ENCODE measurements around the gene S1PR1. TPM values are rescaled to one million over a fixed set of nuclear protein-coding genes. Genes with fewer than 3 reads are reported as not detected.

S1PR1 gene
- total RNA-seq, 1 donor from 2014 or later: 79.1 TPM

- peaks cover 7% of the 10 kb centered on the region for H3K27me3 Mint-ChIP-seq (ENCODE audit: unreplicated experiment)
- peak overlapping the region; percentile 52 for H3K27ac Mint-ChIP-seq (ENCODE audit: unreplicated experiment)
- no peak overlapping the region for H3K4me3 Mint-ChIP-seq (ENCODE audit: unreplicated experiment)
- H3K9me3 Mint-ChIP-seq (ENCODE audit: unreplicated experiment): no peaks in the 10 kb centered on the region
- peaks cover 39% of the 10 kb centered on the region for H3K4me1 Mint-ChIP-seq (ENCODE audit: unreplicated experiment)
- no peak for DNase-seq (ENCODE audit: low spot score)
- TF ChIP-seq, protein P1, sequence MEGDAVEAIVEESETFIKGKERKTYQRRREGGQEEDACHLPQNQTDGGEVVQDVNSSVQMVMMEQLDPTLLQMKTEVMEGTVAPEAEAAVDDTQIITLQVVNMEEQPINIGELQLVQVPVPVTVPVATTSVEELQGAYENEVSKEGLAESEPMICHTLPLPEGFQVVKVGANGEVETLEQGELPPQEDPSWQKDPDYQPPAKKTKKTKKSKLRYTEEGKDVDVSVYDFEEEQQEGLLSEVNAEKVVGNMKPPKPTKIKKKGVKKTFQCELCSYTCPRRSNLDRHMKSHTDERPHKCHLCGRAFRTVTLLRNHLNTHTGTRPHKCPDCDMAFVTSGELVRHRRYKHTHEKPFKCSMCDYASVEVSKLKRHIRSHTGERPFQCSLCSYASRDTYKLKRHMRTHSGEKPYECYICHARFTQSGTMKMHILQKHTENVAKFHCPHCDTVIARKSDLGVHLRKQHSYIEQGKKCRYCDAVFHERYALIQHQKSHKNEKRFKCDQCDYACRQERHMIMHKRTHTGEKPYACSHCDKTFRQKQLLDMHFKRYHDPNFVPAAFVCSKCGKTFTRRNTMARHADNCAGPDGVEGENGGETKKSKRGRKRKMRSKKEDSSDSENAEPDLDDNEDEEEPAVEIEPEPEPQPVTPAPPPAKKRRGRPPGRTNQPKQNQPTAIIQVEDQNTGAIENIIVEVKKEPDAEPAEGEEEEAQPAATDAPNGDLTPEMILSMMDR (IDR thresholded peaks at IDR 0.05; ENCODE audit: unreplicated experiment): no peak
- peaks cover 26% of the 10 kb centered on the region for H3K36me3 Mint-ChIP-seq (ENCODE audit: low read depth, unreplicated experiment)
Measured at GRCh38 chr1:101245246-101245927, 8.6 kb downstream of the S1PR1 start.

- Mint-ChIP-seq H3K4me1 (ENCODE audit: unreplicated experiment) (peaks cover 30% of the 10 kb centered on the region), H3K36me3 (ENCODE audit: low read depth, unreplicated experiment) (peaks cover 10% of the 10 kb centered on the region), H3K4me3 (ENCODE audit: unreplicated experiment) (no peak overlapping the region), H3K27ac (ENCODE audit: unreplicated experiment) (no peak overlapping the region), H3K9me3 (ENCODE audit: unreplicated experiment) (no peaks in the 10 kb centered on the region), H3K27me3 (ENCODE audit: unreplicated experiment) (no peaks in the 10 kb centered on the region)
- DNase-seq (ENCODE audit: low spot score): no peak
- TF ChIP-seq, protein P1 (IDR thresholded peaks at IDR 0.05; ENCODE audit: unreplicated experiment): no peak
Measured at GRCh38 chr1:101247404-101248287, 10.8 kb downstream of the S1PR1 start.

DNA sequence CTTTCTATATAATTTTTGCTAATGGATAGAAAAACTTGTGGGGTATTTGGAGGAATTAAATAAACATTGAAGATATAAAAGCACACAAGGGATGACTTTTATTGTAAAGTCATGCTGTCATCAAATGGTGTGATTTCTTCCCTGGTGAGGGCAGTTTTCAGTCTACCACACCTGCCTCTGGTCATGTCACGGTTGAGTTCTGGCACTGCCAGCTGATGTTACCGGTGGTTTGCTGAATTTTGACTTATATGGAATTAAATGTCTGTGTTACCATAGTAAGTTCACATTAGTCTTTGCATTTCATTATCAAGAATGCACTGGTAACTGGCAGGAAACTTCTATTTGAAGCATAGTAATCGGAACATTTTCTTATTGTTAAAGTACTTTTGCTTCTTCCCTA is 13.4 kb downstream of the S1PR1 start:
- Mint-ChIP-seq H3K27ac (ENCODE audit: unreplicated experiment) (peak overlapping the region; percentile 3), H3K27me3 (ENCODE audit: unreplicated experiment) (no peaks in the 10 kb centered on the region), H3K4me3 (ENCODE audit: unreplicated experiment) (no peak overlapping the region), H3K9me3 (ENCODE audit: unreplicated experiment) (no peaks in the 10 kb centered on the region), H3K4me1 (ENCODE audit: unreplicated experiment) (peaks cover 21% of the 10 kb centered on the region), H3K36me3 (ENCODE audit: low read depth, unreplicated experiment) (peaks cover 2% of the 10 kb centered on the region)
- no peak for DNase-seq (ENCODE audit: low spot score)
- TF ChIP-seq, protein P1 (IDR thresholded peaks at IDR 0.05; ENCODE audit: unreplicated experiment): no peak

DNA sequence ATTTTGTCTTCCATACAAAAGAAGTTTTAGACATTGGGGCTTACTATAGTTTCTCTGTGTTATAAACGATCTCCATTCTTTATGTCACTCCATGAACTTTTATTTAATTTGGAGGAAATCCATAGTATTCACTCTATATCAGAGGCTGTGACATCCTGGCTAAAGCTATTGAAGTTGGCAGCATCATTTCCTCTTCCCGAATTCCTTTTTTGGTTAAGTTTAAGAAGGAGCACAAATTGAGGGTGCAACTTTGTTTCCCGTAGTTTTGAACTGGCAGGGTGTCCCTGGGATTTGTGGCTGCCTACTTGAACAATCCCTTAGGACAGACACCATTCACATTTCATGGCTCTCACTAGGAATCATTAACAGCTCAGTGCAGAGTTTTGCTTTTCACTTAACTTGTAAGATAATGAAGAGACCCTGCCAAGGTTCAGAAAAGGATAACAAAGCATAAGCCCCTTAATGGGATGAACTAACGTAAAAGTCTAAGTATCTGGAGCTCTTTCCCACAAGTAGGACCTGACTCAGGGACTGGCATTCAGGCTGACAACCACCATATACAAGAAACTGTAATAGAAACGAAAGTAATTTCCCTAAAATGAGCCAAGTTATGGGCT is 13.9 kb downstream of the S1PR1 start:
- H3K27me3 Mint-ChIP-seq (ENCODE audit: unreplicated experiment): no peaks in the 10 kb centered on the region
- TF ChIP-seq, protein P1 (IDR thresholded peaks at IDR 0.05; ENCODE audit: unreplicated experiment): no peak
- no peak overlapping the region for H3K4me3 Mint-ChIP-seq (ENCODE audit: unreplicated experiment)
- H3K27ac Mint-ChIP-seq (ENCODE audit: unreplicated experiment): peak overlapping the region; percentile 3
- peaks cover 18% of the 10 kb centered on the region for H3K4me1 Mint-ChIP-seq (ENCODE audit: unreplicated experiment)
- H3K9me3 Mint-ChIP-seq (ENCODE audit: unreplicated experiment): no peaks in the 10 kb centered on the region
- DNase-seq (ENCODE audit: low spot score): no peak
- H3K36me3 Mint-ChIP-seq (ENCODE audit: low read depth, unreplicated experiment): no peaks in the 10 kb centered on the region
